ENCODE measurements around the gene SELENOP. TPM values are rescaled to one million over a fixed set of nuclear protein-coding genes. Genes with fewer than 3 reads are reported as not detected.

The SELENOP gene
- total and polyA plus RNA-seq, 9 of the 15 experiments (the other 6 are each of a cell fraction or from before 2014, with no cell fraction given), result 3.2 to 6.3 (median 4.5) TPM

- TF ChIP-seq ZNF197 (CRISPR knock-in tag; IDR thresholded peaks at IDR 0.05; ENCODE audit: low read depth) (0 out of 2 replicates have a peak, but pooled peaks have one; percentile 60), TAF15 (IDR thresholded peaks at IDR 0.05; ENCODE audit: low read depth, low read length) (no peak), TFE3 (CRISPR knock-in tag; IDR thresholded peaks at IDR 0.05) (peak; percentile 2; the same call in 1 of the 2 replicates), USF2 (CRISPR knock-in tag; IDR thresholded peaks at IDR 0.05) (peak; percentile 25), ZNF507 (tag; conservative IDR thresholded peaks at IDR 0.05) (0 out of 2 replicates have a peak, but pooled peaks have one; percentile 23)
- Histone ChIP-seq H4K20me1 (replicated peaks; ENCODE audit: control insufficient read depth, insufficient read depth, low read length) (no peaks in the 10 kb centered on the region), H3K27ac (ENCODE audit: extremely low read depth, low read depth, low read length) (no peak overlapping the region), H3K4me2 (ENCODE audit: insufficient read depth, low read length) (no peak overlapping the region), H3K36me3 (ENCODE audit: control insufficient read depth, insufficient read depth, low read length) (no peaks in the 10 kb centered on the region), H3K9me3 (replicated peaks; ENCODE audit: control insufficient read depth, insufficient read depth, low read depth, low read length) (no peaks in the 10 kb centered on the region), H3K9me1 (ENCODE audit: control insufficient read depth, insufficient read depth, low read length) (no peaks in the 10 kb centered on the region), H3K4me1 (replicated peaks in 1 of 2; ENCODE audit: control insufficient read depth in 2 of 2, insufficient read depth in 2 of 2, low read length in 2 of 2) (peaks cover 0 to 15% of the 10 kb centered on the region in 2 experiments; a peak in 4 of 5 replicates), H2AFZ (ENCODE audit: low read depth, low read length) (peak overlapping the region; percentile 87), H3K9ac (ENCODE audit: insufficient read depth in 1 of 2, low read depth in 2 of 2, low read length in 2 of 2) (no peak overlapping the region), H3K4me3 (no peak overlapping the region), H3K79me2 (ENCODE audit: control insufficient read depth, insufficient read depth, low read length) (no peaks in the 10 kb centered on the region), H3K27me3 (ENCODE audit: control insufficient read depth in 2 of 2, insufficient read depth in 2 of 2, low read length in 2 of 2) (no peaks in the 10 kb centered on the region)
- BruUV-seq (replicated peaks), result no TSS peak
- FAIRE-seq (no peak), ATAC-seq (peak; percentile 51), DNase-seq (ENCODE audit: extremely low read depth in 1 of 4, low spot score in 3 of 4) (no peak)
- ChIA-PET CTCF (ENCODE audit: low intra/inter-chr PET ratio) (no interaction called here), POLR2A (interaction anchor here (0.6 to 3.7 kb wide), 7 partner anchors 11 to 455 kb away, joined by 3 to 16 read pairs (median 4); no protein-coding TSS in a partner anchor)
- WGBS (ENCODE audit: insufficient coverage, low coverage, missing lambda C conversion rate), result 0% methylated on average over 1 of the region's 1 CpG
- in situ Hi-C loops (cut with MboI) (no loop called here), intact Hi-C loops (cut with micrococcal nuclease) (no loop called here)
Measured at GRCh38 chr5:42858031-42858643, 46.4 kb upstream of the SELENOP start.

Measured in K562 (cell line).